H1 (cell line): Measurements from ENCODE around the gene GPR141. TPM values are rescaled to one million over a fixed set of nuclear protein-coding genes. Genes with fewer than 3 reads are reported as not detected.

Source experiments
- CTCF ChIA-PET: fragments of 300-600 bp; sonication (Branson Sonifier 250); formaldehyde crosslinking; loops from one replicate; lab custom pipeline; 2021; ENCODE audit not compliant: partially characterized antibody; lab: Charles Lee
- POLR2A ChIA-PET: fragments of 300-600 bp; sonication (Branson Sonifier 250); formaldehyde crosslinking; loops from one replicate; lab custom pipeline; 2021; ENCODE audit warnings: inconsistent platforms; ENCODE audit not compliant: partially characterized antibody; lab: Charles Lee
- DNase-seq, 2 experiments: peaks; one replicate each; pipeline versions ENCODE4 v3.0.0 to v3.0.0-alpha.2; 2010 to 2022; ENCODE audit warnings: low spot score in 2 of 2, low read depth in 1 of 2, mixed read lengths in 1 of 2
- FAIRE-seq: peaks from 2 replicates; lab custom pipeline; 2011; peaks lifted over from hg19 to GRCh38; lab: Jason Lieb, UNC
- H2AFZ ChIP-seq: 2 replicates; pipeline ENCODE4 v1.8.1; 2012; ENCODE audit warnings: low read length, inconsistent platforms
- H2AK5ac ChIP-seq: 2 replicates; pipeline ENCODE4 v1.6.1; 2013; ENCODE audit warnings: low read depth, low read length
- H2BK120ac ChIP-seq: replicated peaks from 2 replicates; pipeline ENCODE3; 2013; ENCODE audit warnings: low read depth, low read length, inconsistent platforms
- H2BK12ac ChIP-seq: 2 replicates; pipeline ENCODE4 v1.6.1; 2013; ENCODE audit warnings: low read depth, low read length
- H2BK15ac ChIP-seq: 2 replicates; pipeline ENCODE4 v1.6.1; 2013; ENCODE audit warnings: low read length
- H2BK20ac ChIP-seq: 2 replicates; pipeline ENCODE4 v1.6.1; 2013; ENCODE audit warnings: low read length
- H2BK5ac ChIP-seq: 2 replicates; pipeline ENCODE4 v1.6.1; 2013; ENCODE audit warnings: low read depth, low read length
- H3K14ac ChIP-seq: 2 replicates; pipeline ENCODE4 v1.6.1; 2013; ENCODE audit warnings: inconsistent platforms; ENCODE audit not compliant: insufficient read length
- H3K18ac ChIP-seq: 2 replicates; pipeline ENCODE4 v1.6.1; 2013; ENCODE audit warnings: low read length; ENCODE audit errors: extremely low read depth
- H3K23ac ChIP-seq: 2 replicates; pipeline ENCODE4 v1.6.1; 2013; ENCODE audit warnings: inconsistent platforms; ENCODE audit not compliant: insufficient read length
- H3K23me2 ChIP-seq: 2 replicates; pipeline ENCODE4 v1.6.1; 2013; ENCODE audit warnings: low read depth, low read length
- H3K27ac ChIP-seq: 2 replicates; pipeline ENCODE4 v1.6.1; 2011; ENCODE audit warnings: low read depth, low read length, inconsistent platforms
- H3K27me3 ChIP-seq, 4 experiments: replicated peaks in 1 of 4; 1 replicate in 1 of 4; 2 replicates in 3 of 4; pipeline versions ENCODE4 v1.6.1 to v1.8.1; 2011 to 2013; ENCODE audit warnings: low read length in 3 of 4, mild to moderate bottlenecking in 3 of 4, inconsistent platforms in 2 of 4, mixed read lengths in 2 of 4, moderate library complexity in 1 of 4; ENCODE audit not compliant: control insufficient read depth in 3 of 4, insufficient read depth in 3 of 4; ENCODE audit errors: extremely low read depth in 1 of 4
- H3K36me3 ChIP-seq, 4 experiments: 2 replicates each; pipeline versions ENCODE4 v1.6.1 to v1.8.1; 2011 to 2013; ENCODE audit warnings: mild to moderate bottlenecking in 4 of 4, low read length in 3 of 4, moderate library complexity in 2 of 4, control low read depth in 1 of 4, inconsistent platforms in 1 of 4; ENCODE audit not compliant: insufficient read depth in 4 of 4, control insufficient read depth in 2 of 4
- H3K4ac ChIP-seq: replicated peaks from 2 replicates; pipeline ENCODE3; 2013; ENCODE audit warnings: low read length, low read depth, mixed read lengths, inconsistent platforms; ENCODE audit not compliant: insufficient read length
- H3K4me1 ChIP-seq, 4 experiments: replicated peaks in 1 of 4; 1 replicate in 1 of 4; 2 replicates in 3 of 4; pipeline versions ENCODE4 v1.6.1 to v1.8.1; 2011 to 2013; ENCODE audit warnings: low read length in 3 of 4, inconsistent platforms in 2 of 4, mixed read lengths in 1 of 4; ENCODE audit not compliant: insufficient read depth in 4 of 4, control insufficient read depth in 3 of 4
- H3K4me2 ChIP-seq, 2 experiments: 2 replicates each; pipeline versions ENCODE4 v1.6.1 to v1.8.1; 2011 to 2013; ENCODE audit warnings: low read depth in 2 of 2, low read length in 2 of 2, control low read depth in 1 of 2, inconsistent platforms in 1 of 2, mild to moderate bottlenecking in 1 of 2; ENCODE audit not compliant: insufficient read depth in 1 of 2
- H3K4me3 ChIP-seq, 4 experiments: fragments of 200-600, 300-600 bp in 1 of 4; sonication (generic), shearing (Covaris generic), sonication (Bioruptor Twin) in 1 of 4; 2 replicates each; pipeline versions ENCODE4 v1.5.1 to v1.8.1; 2011 to 2016; ENCODE audit warnings: low read length in 4 of 4, low read depth in 3 of 4, control low read depth in 2 of 4, inconsistent platforms in 2 of 4, mild to moderate bottlenecking in 2 of 4, mixed read lengths in 1 of 4, moderate library complexity in 1 of 4; ENCODE audit not compliant: insufficient read depth in 2 of 4; ENCODE audit errors: extremely low read depth in 1 of 4
- H3K56ac ChIP-seq: replicated peaks from 2 replicates; pipeline ENCODE3; 2013; ENCODE audit warnings: low read depth, mild to moderate bottlenecking, mixed read lengths, low read length, inconsistent platforms; ENCODE audit not compliant: insufficient read length
- H3K79me1 ChIP-seq: 2 replicates; pipeline ENCODE4 v1.6.1; 2013; ENCODE audit warnings: low read depth, low read length, control low read depth
- H3K79me2 ChIP-seq, 2 experiments: 2 replicates each; pipeline versions ENCODE4 v1.6.1 to v1.8.1; 2012 to 2013; ENCODE audit warnings: low read length in 2 of 2, mild to moderate bottlenecking in 2 of 2, inconsistent platforms in 1 of 2; ENCODE audit not compliant: insufficient read depth in 2 of 2, control insufficient read depth in 1 of 2
- H3K9ac ChIP-seq, 4 experiments: replicated peaks in 1 of 4; 1 replicate in 1 of 4; 2 replicates in 3 of 4; pipeline versions ENCODE4 v1.6.1 to v1.8.1; 2011 to 2013; ENCODE audit warnings: low read depth in 3 of 4, low read length in 3 of 4, control low read depth in 2 of 4, mild to moderate bottlenecking in 2 of 4, moderate library complexity in 2 of 4, inconsistent platforms in 1 of 4; ENCODE audit errors: extremely low read depth in 1 of 4
- H3K9me3 ChIP-seq, 2 experiments: 2 replicates each; pipeline versions ENCODE4 v1.6.1 to v1.8.1; 2012 to 2013; ENCODE audit warnings: mild to moderate bottlenecking in 2 of 2, moderate library complexity in 2 of 2, control low read depth in 1 of 2, inconsistent platforms in 1 of 2, low read depth in 1 of 2, low read length in 1 of 2, mixed read lengths in 1 of 2; ENCODE audit not compliant: insufficient read depth in 2 of 2
- H4K20me1 ChIP-seq, 2 experiments: replicated peaks in 1 of 2; 2 replicates each; pipeline versions ENCODE3 to v1.8.1; 2011 to 2013; ENCODE audit warnings: inconsistent platforms in 2 of 2, low read length in 2 of 2, mild to moderate bottlenecking in 1 of 2; ENCODE audit not compliant: insufficient read depth in 2 of 2, control insufficient read depth in 1 of 2
- H4K5ac ChIP-seq: 2 replicates; pipeline ENCODE4 v1.6.1; 2013; ENCODE audit warnings: low read length, low read depth, mixed read lengths, inconsistent platforms; ENCODE audit not compliant: insufficient read length
- H4K8ac ChIP-seq: 2 replicates; pipeline ENCODE4 v1.8.0; 2013; ENCODE audit warnings: mild to moderate bottlenecking, moderate library complexity, low read length, inconsistent platforms; ENCODE audit not compliant: insufficient read depth; ENCODE audit errors: extremely low read depth
- H4K91ac ChIP-seq: replicated peaks from 2 replicates; pipeline ENCODE3; 2013; ENCODE audit warnings: low read length, mixed read lengths, inconsistent platforms; ENCODE audit not compliant: insufficient read length
- FOSL1 ChIP-seq: IDR thresholded peaks from 2 replicates; pipeline ENCODE4 v1.6.1; 2011; ENCODE audit warnings: mild to moderate bottlenecking, low read depth, low read length, moderate library complexity; ENCODE audit not compliant: insufficient read depth
- KDM1A ChIP-seq: fragments of 200-600, 300-600 bp; sonication (generic); IDR thresholded peaks from 2 replicates; pipeline ENCODE4 v1.7.1; 2016; ENCODE audit warnings: mild to moderate bottlenecking, low read length, borderline replicate concordance
- KDM5A ChIP-seq: fragments of 200-600 bp; IDR thresholded peaks from 2 replicates; pipeline ENCODE4 v1.7.1; 2012; ENCODE audit warnings: mild to moderate bottlenecking, low read length, inconsistent platforms, mixed read lengths
- RAD21 ChIP-seq, 2 experiments: IDR thresholded peaks in 1 of 2; conservative IDR thresholded peaks in 1 of 2; 2 replicates each; pipeline ENCODE4 v1.6.1; 2011; ENCODE audit warnings: low read depth in 2 of 2, low read length in 2 of 2, improper control_type of control experiment in 1 of 2, inconsistent platforms in 1 of 2, mild to moderate bottlenecking in 1 of 2, moderate library complexity in 1 of 2
- TCF12 ChIP-seq: IDR thresholded peaks from 2 replicates; pipeline ENCODE4 v1.6.1; 2011; ENCODE audit warnings: low read depth, mild to moderate bottlenecking, low read length
- ZNF274 ChIP-seq: IDR thresholded peaks from 2 replicates; pipeline ENCODE4 v1.7.0; 2012; ENCODE audit warnings: low read length, borderline replicate concordance; ENCODE audit errors: extremely low read depth
- WGBS, 2 experiments: shearing (Covaris generic) in 1 of 2; methylation state at CpG; one replicate each; pipeline versions ENCODE4 v1.1.6 to v1.1.7; 2013 to 2015; ENCODE audit warnings: low lambda C conversion rate in 2 of 2, mixed read lengths in 2 of 2, inconsistent platforms in 1 of 2, low coverage in 1 of 2, missing lambda C conversion rate in 1 of 2; ENCODE audit not compliant: insufficient replicate concordance in 2 of 2, insufficient coverage in 1 of 2, insufficient read length in 1 of 2; ENCODE audit errors: extremely low coverage in 1 of 2, missing lambda C conversion rate in 1 of 2; 5-methylcytosine and 5-hydroxymethylcytosine counted together
- polyA plus RNA-seq, 7 experiments: library from polyadenylated mRNA; depleted of rRNA in 3 of 7; stranded (reverse) in 5 of 7; unstranded in 2 of 7; fragments of >200 nt in 5 of 7; fragments of 200-250 nt in 2 of 7; gene quantifications; 1 replicate in 5 of 7; 2 replicates in 1 of 7; 4 replicates in 1 of 7; pipeline versions ENCODE4 v1.2.1 to v1.2.3, GENCODE V29; 2011 to 2013; ENCODE audit warnings: missing spikeins in 2 of 7, mixed read lengths in 2 of 7
- total RNA-seq: library from RNA; stranded (reverse); fragmentation: NEBNext Ultra II Directional; extraction: Animal tissue kit (Norgen Biotek cat#: 25700); gene quantifications from 2 replicates; pipeline ENCODE4 v1.2.1, GENCODE V29; 2021
- TF ChIP-seq, protein P1 (sequence below): IDR thresholded peaks from 2 replicates; pipeline ENCODE4 v1.6.1; 2011; ENCODE audit warnings: low read length, improper control_type of control experiment
- TF ChIP-seq, protein P2 (sequence below): IDR thresholded peaks from 2 replicates; pipeline ENCODE4 v1.6.1; 2012; ENCODE audit warnings: low read length, inconsistent platforms

The GPR141 gene
- total and polyA plus RNA-seq, 2 of the 8 experiments (the other 6 are each of a cell fraction or from before 2014, with no cell fraction given): 0.45 to 1.0 TPM

DNA sequence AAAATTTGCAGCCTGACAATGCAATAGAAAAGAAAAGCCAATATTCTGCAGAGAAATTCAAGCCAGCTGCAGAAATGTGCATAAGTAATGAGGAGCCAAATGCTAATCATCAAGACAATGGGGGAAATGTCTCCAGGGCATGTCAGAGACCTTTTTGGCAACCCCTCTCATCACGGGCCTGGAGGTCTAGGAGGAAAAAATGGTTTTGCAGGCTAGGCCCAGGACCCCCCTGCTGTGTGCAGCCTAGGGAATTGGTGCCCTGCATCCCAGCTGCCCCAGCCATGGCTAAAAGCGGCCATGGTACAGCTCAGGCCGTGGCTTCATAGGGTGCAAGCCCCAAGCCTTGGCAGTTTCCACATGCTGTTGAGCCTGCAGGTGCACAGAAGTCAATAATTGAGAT is 92.4 kb downstream of the GPR141 start:
- ChIA-PET CTCF (no interaction called here), POLR2A (no interaction called here)
- Histone ChIP-seq H3K9ac (no peak overlapping the region), H3K36me3 (no peaks in the 10 kb centered on the region), H2BK15ac (no peak overlapping the region), H3K79me2 (no peaks in the 10 kb centered on the region), H3K4me3 (no peak overlapping the region), H3K56ac (no peak overlapping the region), H2BK12ac (no peak overlapping the region), H3K4me1 (no peaks in the 10 kb centered on the region), H3K79me1 (no peaks in the 10 kb centered on the region), H3K4ac (no peak overlapping the region), H2BK5ac (no peak overlapping the region), H3K27ac (no peak overlapping the region), H4K8ac (no peak overlapping the region), H2AFZ (no peak overlapping the region), H3K23me2 (no peaks in the 10 kb centered on the region), H4K91ac (no peak overlapping the region), H2AK5ac (no peak overlapping the region), H3K9me3 (peaks cover 13 to 15% of the 10 kb centered on the region in 2 experiments), H3K23ac (no peak overlapping the region), H4K20me1 (no peaks in the 10 kb centered on the region), H3K18ac (no peak overlapping the region), H3K14ac (no peak overlapping the region), H2BK20ac (no peak overlapping the region), H2BK120ac (no peak overlapping the region), H3K4me2 (no peak overlapping the region), H3K27me3 (no peaks in the 10 kb centered on the region), H4K5ac (no peak overlapping the region)
- no peak for DNase-seq
- TF ChIP-seq, protein P1, sequence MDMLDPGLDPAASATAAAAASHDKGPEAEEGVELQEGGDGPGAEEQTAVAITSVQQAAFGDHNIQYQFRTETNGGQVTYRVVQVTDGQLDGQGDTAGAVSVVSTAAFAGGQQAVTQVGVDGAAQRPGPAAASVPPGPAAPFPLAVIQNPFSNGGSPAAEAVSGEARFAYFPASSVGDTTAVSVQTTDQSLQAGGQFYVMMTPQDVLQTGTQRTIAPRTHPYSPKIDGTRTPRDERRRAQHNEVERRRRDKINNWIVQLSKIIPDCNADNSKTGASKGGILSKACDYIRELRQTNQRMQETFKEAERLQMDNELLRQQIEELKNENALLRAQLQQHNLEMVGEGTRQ: no peak
- TF ChIP-seq, protein P2, sequence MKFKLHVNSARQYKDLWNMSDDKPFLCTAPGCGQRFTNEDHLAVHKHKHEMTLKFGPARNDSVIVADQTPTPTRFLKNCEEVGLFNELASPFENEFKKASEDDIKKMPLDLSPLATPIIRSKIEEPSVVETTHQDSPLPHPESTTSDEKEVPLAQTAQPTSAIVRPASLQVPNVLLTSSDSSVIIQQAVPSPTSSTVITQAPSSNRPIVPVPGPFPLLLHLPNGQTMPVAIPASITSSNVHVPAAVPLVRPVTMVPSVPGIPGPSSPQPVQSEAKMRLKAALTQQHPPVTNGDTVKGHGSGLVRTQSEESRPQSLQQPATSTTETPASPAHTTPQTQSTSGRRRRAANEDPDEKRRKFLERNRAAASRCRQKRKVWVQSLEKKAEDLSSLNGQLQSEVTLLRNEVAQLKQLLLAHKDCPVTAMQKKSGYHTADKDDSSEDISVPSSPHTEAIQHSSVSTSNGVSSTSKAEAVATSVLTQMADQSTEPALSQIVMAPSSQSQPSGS: no peak
- TF ChIP-seq KDM5A: no peak
- TF ChIP-seq KDM1A: no peak
- TF ChIP-seq ZNF274: no peak
- no peak for TF ChIP-seq FOSL1
- no peak for TF ChIP-seq RAD21 (IDR thresholded peaks at IDR 0.05 in 1 of 2, conservative IDR thresholded peaks at IDR 0.05 in 1 of 2; ENCODE audit: low read depth in 2 of 2, low read length in 2 of 2)
- no peak for TF ChIP-seq TCF12
- no peak for FAIRE-seq
- WGBS, 2 experiments: 78% methylated on average over 3 of the region's 3 CpGs; no CpG with 5 or more reads in 1 of the 2 experiments
